SK-N-SH treated with all-trans-retinoic acid at 6 μM for 48 hours (cell line): ENCODE data around the gene BCR.

Experiments
- ARNTL ChIP-seq: fragments of 450-650 bp; formaldehyde crosslinking; IDR thresholded peaks from 2 replicates; pipeline ENCODE4 v1.5.0; 2020; ENCODE audit warnings: low read depth, mild to moderate bottlenecking, moderate library complexity, borderline replicate concordance
- OSR1 ChIP-seq: fragments of 250-450 bp; sonication (Bioruptor Pico); IDR thresholded peaks from 2 replicates; pipeline ENCODE4 v1.8.0; 2022; ENCODE audit warnings: moderate library complexity, mild to moderate bottlenecking, inconsistent platforms
- ZC3H10 ChIP-seq: fragments of 250-450 bp; sonication (Bioruptor Pico); IDR thresholded peaks from 2 replicates; pipeline ENCODE4 v1.5.1; 2021; ENCODE audit warnings: mild to moderate bottlenecking, moderate library complexity
- ZFP30 ChIP-seq: fragments of 450-650 bp; formaldehyde crosslinking; IDR thresholded peaks from 2 replicates; pipeline ENCODE4 v1.5.0; 2022; ENCODE audit warnings: mild to moderate bottlenecking, moderate library complexity
- TF ChIP-seq, protein P1 (sequence below): fragments of 250-450 bp; sonication (Bioruptor Pico); IDR thresholded peaks from 2 replicates; pipeline ENCODE4 v1.8.0; 2020; ENCODE audit warnings: mild to moderate bottlenecking, moderate library complexity, borderline replicate concordance
- TF ChIP-seq, protein P2 (sequence below): fragments of 250-450 bp; sonication (Bioruptor Pico); IDR thresholded peaks from 2 replicates; pipeline ENCODE4 v1.5.0; 2020; ENCODE audit warnings: mild to moderate bottlenecking, moderate library complexity
- TF ChIP-seq, protein P3 (sequence below): fragments of 250-450 bp; sonication (Bioruptor Pico); IDR thresholded peaks from 2 replicates; pipeline ENCODE4 v1.5.1; 2020; ENCODE audit warnings: low read depth, mild to moderate bottlenecking, moderate library complexity

DNA sequence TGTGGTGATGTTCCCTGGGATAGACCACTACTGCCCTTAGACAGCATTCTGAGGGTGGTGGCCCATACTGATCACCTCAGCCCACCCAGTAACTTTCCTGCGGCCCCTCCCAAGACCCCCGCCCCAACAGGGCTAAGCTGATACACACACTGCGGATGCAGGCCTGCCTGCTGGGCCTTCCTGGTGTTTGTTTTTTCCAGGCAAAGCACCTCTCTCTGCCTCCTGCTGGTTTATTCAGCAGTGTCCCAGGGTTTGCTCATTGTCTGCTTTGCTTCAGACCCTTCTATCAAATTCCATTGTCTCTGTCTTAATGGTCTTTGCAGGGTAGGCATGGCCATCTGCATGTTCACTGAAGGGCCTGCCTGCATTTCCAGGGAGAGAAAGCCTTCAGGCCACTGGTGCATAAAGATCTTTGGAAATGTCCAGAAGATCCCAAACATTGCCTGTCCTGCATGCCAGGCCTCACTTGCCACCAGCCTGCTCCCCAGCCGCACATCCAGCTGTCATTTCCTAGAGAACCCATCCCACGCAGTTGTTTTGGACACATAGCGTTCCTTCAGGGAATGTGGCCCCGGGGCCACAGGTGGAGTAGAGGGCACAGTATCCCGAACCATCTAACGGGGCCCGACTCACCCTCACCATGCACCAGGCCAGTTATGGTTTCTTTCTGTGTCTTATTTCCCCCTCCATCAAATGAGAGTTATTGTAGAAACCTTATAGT, 50.2 kb downstream of the BCR start:
- TF ChIP-seq, protein P1, sequence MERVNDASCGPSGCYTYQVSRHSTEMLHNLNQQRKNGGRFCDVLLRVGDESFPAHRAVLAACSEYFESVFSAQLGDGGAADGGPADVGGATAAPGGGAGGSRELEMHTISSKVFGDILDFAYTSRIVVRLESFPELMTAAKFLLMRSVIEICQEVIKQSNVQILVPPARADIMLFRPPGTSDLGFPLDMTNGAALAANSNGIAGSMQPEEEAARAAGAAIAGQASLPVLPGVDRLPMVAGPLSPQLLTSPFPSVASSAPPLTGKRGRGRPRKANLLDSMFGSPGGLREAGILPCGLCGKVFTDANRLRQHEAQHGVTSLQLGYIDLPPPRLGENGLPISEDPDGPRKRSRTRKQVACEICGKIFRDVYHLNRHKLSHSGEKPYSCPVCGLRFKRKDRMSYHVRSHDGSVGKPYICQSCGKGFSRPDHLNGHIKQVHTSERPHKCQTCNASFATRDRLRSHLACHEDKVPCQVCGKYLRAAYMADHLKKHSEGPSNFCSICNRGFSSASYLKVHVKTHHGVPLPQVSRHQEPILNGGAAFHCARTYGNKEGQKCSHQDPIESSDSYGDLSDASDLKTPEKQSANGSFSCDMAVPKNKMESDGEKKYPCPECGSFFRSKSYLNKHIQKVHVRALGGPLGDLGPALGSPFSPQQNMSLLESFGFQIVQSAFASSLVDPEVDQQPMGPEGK (CRISPR knock-in tag), result no peak
- TF ChIP-seq, protein P2, sequence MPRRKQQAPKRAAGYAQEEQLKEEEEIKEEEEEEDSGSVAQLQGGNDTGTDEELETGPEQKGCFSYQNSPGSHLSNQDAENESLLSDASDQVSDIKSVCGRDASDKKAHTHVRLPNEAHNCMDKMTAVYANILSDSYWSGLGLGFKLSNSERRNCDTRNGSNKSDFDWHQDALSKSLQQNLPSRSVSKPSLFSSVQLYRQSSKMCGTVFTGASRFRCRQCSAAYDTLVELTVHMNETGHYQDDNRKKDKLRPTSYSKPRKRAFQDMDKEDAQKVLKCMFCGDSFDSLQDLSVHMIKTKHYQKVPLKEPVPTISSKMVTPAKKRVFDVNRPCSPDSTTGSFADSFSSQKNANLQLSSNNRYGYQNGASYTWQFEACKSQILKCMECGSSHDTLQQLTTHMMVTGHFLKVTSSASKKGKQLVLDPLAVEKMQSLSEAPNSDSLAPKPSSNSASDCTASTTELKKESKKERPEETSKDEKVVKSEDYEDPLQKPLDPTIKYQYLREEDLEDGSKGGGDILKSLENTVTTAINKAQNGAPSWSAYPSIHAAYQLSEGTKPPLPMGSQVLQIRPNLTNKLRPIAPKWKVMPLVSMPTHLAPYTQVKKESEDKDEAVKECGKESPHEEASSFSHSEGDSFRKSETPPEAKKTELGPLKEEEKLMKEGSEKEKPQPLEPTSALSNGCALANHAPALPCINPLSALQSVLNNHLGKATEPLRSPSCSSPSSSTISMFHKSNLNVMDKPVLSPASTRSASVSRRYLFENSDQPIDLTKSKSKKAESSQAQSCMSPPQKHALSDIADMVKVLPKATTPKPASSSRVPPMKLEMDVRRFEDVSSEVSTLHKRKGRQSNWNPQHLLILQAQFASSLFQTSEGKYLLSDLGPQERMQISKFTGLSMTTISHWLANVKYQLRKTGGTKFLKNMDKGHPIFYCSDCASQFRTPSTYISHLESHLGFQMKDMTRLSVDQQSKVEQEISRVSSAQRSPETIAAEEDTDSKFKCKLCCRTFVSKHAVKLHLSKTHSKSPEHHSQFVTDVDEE (CRISPR knock-in tag), result no peak
- TF ChIP-seq ZFP30 (CRISPR knock-in tag), result no peak
- TF ChIP-seq OSR1 (CRISPR knock-in tag), result no peak
- TF ChIP-seq ARNTL (CRISPR knock-in tag), result no peak
- TF ChIP-seq, protein P3, sequence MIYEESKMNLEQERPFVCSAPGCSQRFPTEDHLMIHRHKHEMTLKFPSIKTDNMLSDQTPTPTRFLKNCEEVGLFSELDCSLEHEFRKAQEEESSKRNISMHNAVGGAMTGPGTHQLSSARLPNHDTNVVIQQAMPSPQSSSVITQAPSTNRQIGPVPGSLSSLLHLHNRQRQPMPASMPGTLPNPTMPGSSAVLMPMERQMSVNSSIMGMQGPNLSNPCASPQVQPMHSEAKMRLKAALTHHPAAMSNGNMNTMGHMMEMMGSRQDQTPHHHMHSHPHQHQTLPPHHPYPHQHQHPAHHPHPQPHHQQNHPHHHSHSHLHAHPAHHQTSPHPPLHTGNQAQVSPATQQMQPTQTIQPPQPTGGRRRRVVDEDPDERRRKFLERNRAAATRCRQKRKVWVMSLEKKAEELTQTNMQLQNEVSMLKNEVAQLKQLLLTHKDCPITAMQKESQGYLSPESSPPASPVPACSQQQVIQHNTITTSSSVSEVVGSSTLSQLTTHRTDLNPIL (CRISPR knock-in tag), result no peak
- no peak for TF ChIP-seq ZC3H10
